ENCODE results near the gene SCD. TPM values are rescaled to one million over a fixed set of nuclear protein-coding genes. Genes with fewer than 3 reads are reported as not detected.
A peak's percentile ranks its signal among the peaks of the same experiment; 100 is the strongest.

SCD gene
- total RNA-seq, 1 donor from 2014 or later: 428 TPM

- no peak for DNase-seq (ENCODE audit: low read depth)
- no peaks in the 10 kb centered on the region for H3K79me2 ChIP-seq (ENCODE audit: insufficient read depth, low read length)
- no peak overlapping the region for H2AFZ ChIP-seq (ENCODE audit: low read depth, low read length)
- FAIRE-seq: no peak
- no peaks in the 10 kb centered on the region for H3K9me3 ChIP-seq (ENCODE audit: insufficient read depth, low read depth, low read length)
- H3K9me3 Mint-ChIP-seq (ENCODE audit: unreplicated experiment): no peaks in the 10 kb centered on the region
- H3K9ac ChIP-seq (ENCODE audit: low read length): no peak overlapping the region
- H3K4me1 ChIP-seq (ENCODE audit: insufficient read depth, low read length): no peaks in the 10 kb centered on the region
- H3K36me3 ChIP-seq (ENCODE audit: insufficient read depth, low read length): no peaks in the 10 kb centered on the region
- H3K4me3 ChIP-seq (ENCODE audit: insufficient read depth, low read depth, low read length): no peak overlapping the region
- H4K20me1 ChIP-seq (ENCODE audit: insufficient read depth, low read length): no peaks in the 10 kb centered on the region
- peaks cover 19% of the 10 kb centered on the region for H3K27me3 ChIP-seq (ENCODE audit: insufficient read depth, low read length)
- no peak overlapping the region for H3K4me2 ChIP-seq (ENCODE audit: low read length)
- H3K36me3 Mint-ChIP-seq (ENCODE audit: low read depth, unreplicated experiment): no peaks in the 10 kb centered on the region
- H3K4me1 Mint-ChIP-seq (ENCODE audit: low read depth, unreplicated experiment): no peaks in the 10 kb centered on the region
- no peak overlapping the region for H3K27ac ChIP-seq (ENCODE audit: low read depth, low read length)
- no peak overlapping the region for H3K4me3 Mint-ChIP-seq (ENCODE audit: unreplicated experiment)
- H3K27ac Mint-ChIP-seq (ENCODE audit: unreplicated experiment): no peak overlapping the region
- TF ChIP-seq CTCF (IDR thresholded peaks at IDR 0.05; ENCODE audit: insufficient read depth, low read depth, low read length): no peak
- TF ChIP-seq EZH2 (IDR thresholded peaks at IDR 0.05; ENCODE audit: insufficient read depth, low read length): no peak
- H3K27me3 Mint-ChIP-seq (ENCODE audit: low read depth, unreplicated experiment): peaks cover 45% of the 10 kb centered on the region
These were observed 12.3 kb upstream of the SCD start for GRCh38 chr10:100334762-100335161.

- no peak for FAIRE-seq
- no peak overlapping the region for H3K4me3 Mint-ChIP-seq (ENCODE audit: unreplicated experiment)
These were observed 8.5 kb upstream of the SCD start for GRCh38 chr10:100338434-100339036.

More at GRCh38 chr10:100338434-100339036, 8.5 kb upstream of the SCD start:
- Mint-ChIP-seq H3K36me3 (ENCODE audit: low read depth, unreplicated experiment) (no peaks in the 10 kb centered on the region), H3K4me1 (ENCODE audit: low read depth, unreplicated experiment) (peaks cover 9% of the 10 kb centered on the region), H3K27ac (ENCODE audit: unreplicated experiment) (peak overlapping the region; percentile 27), H3K27me3 (ENCODE audit: low read depth, unreplicated experiment) (peaks cover 22% of the 10 kb centered on the region), H3K9me3 (ENCODE audit: unreplicated experiment) (no peaks in the 10 kb centered on the region)
- TF ChIP-seq EZH2 (IDR thresholded peaks at IDR 0.05; ENCODE audit: insufficient read depth, low read length) (no peak), CTCF (IDR thresholded peaks at IDR 0.05; ENCODE audit: insufficient read depth, low read depth, low read length) (peak; percentile 90)
- no peak for DNase-seq (ENCODE audit: low read depth)
- H3K4me3 ChIP-seq (ENCODE audit: insufficient read depth, low read depth, low read length): no peak overlapping the region
- no peak overlapping the region for H3K4me2 ChIP-seq (ENCODE audit: low read length)
- no peaks in the 10 kb centered on the region for H3K9me3 ChIP-seq (ENCODE audit: insufficient read depth, low read depth, low read length)
- H3K9ac ChIP-seq (ENCODE audit: low read length): no peak overlapping the region
- H4K20me1 ChIP-seq (ENCODE audit: insufficient read depth, low read length): no peaks in the 10 kb centered on the region
- H2AFZ ChIP-seq (ENCODE audit: low read depth, low read length): no peak overlapping the region
- no peaks in the 10 kb centered on the region for H3K79me2 ChIP-seq (ENCODE audit: insufficient read depth, low read length)
- H3K27me3 ChIP-seq (ENCODE audit: insufficient read depth, low read length): peaks cover 7% of the 10 kb centered on the region
- H3K27ac ChIP-seq (ENCODE audit: low read depth, low read length): no peak overlapping the region
- no peaks in the 10 kb centered on the region for H3K4me1 ChIP-seq (ENCODE audit: insufficient read depth, low read length)
- no peaks in the 10 kb centered on the region for H3K36me3 ChIP-seq (ENCODE audit: insufficient read depth, low read length)
